H1 (cell line): Measurements from ENCODE around the gene SNRNP70. TPM values are rescaled to one million over a fixed set of nuclear protein-coding genes. Genes with fewer than 3 reads are reported as not detected.
A peak's percentile ranks its signal among the peaks of the same experiment; 100 is the strongest.

Experiments
- CTCF ChIA-PET: fragments of 300-600 bp; sonication (Branson Sonifier 250); formaldehyde crosslinking; loops from one replicate; lab custom pipeline; 2021; ENCODE audit not compliant: partially characterized antibody; lab: Charles Lee
- POLR2A ChIA-PET: fragments of 300-600 bp; sonication (Branson Sonifier 250); formaldehyde crosslinking; loops from one replicate; lab custom pipeline; 2021; ENCODE audit warnings: inconsistent platforms; ENCODE audit not compliant: partially characterized antibody; lab: Charles Lee
- DNase-seq, 2 experiments: peaks; one replicate each; pipeline versions ENCODE4 v3.0.0 to v3.0.0-alpha.2; 2010 to 2022; ENCODE audit warnings: low spot score in 2 of 2, low read depth in 1 of 2, mixed read lengths in 1 of 2
- FAIRE-seq: peaks from 2 replicates; lab custom pipeline; 2011; peaks lifted over from hg19 to GRCh38; lab: Jason Lieb, UNC
- H2AFZ ChIP-seq: 2 replicates; pipeline ENCODE4 v1.8.1; 2012; ENCODE audit warnings: low read length, inconsistent platforms
- H2AK5ac ChIP-seq: 2 replicates; pipeline ENCODE4 v1.6.1; 2013; ENCODE audit warnings: low read depth, low read length
- H2BK120ac ChIP-seq: replicated peaks from 2 replicates; pipeline ENCODE3; 2013; ENCODE audit warnings: low read depth, low read length, inconsistent platforms
- H2BK12ac ChIP-seq: 2 replicates; pipeline ENCODE4 v1.6.1; 2013; ENCODE audit warnings: low read depth, low read length
- H2BK15ac ChIP-seq: 2 replicates; pipeline ENCODE4 v1.6.1; 2013; ENCODE audit warnings: low read length
- H2BK20ac ChIP-seq: 2 replicates; pipeline ENCODE4 v1.6.1; 2013; ENCODE audit warnings: low read length
- H2BK5ac ChIP-seq: 2 replicates; pipeline ENCODE4 v1.6.1; 2013; ENCODE audit warnings: low read depth, low read length
- H3K14ac ChIP-seq: 2 replicates; pipeline ENCODE4 v1.6.1; 2013; ENCODE audit warnings: inconsistent platforms; ENCODE audit not compliant: insufficient read length
- H3K18ac ChIP-seq: 2 replicates; pipeline ENCODE4 v1.6.1; 2013; ENCODE audit warnings: low read length; ENCODE audit errors: extremely low read depth
- H3K23ac ChIP-seq: 2 replicates; pipeline ENCODE4 v1.6.1; 2013; ENCODE audit warnings: inconsistent platforms; ENCODE audit not compliant: insufficient read length
- H3K23me2 ChIP-seq: 2 replicates; pipeline ENCODE4 v1.6.1; 2013; ENCODE audit warnings: low read depth, low read length
- H3K27ac ChIP-seq: 2 replicates; pipeline ENCODE4 v1.6.1; 2011; ENCODE audit warnings: low read depth, low read length, inconsistent platforms
- H3K27me3 ChIP-seq, 4 experiments: replicated peaks in 1 of 4; 1 replicate in 1 of 4; 2 replicates in 3 of 4; pipeline versions ENCODE4 v1.6.1 to v1.8.1; 2011 to 2013; ENCODE audit warnings: low read length in 3 of 4, mild to moderate bottlenecking in 3 of 4, inconsistent platforms in 2 of 4, mixed read lengths in 2 of 4, moderate library complexity in 1 of 4; ENCODE audit not compliant: control insufficient read depth in 3 of 4, insufficient read depth in 3 of 4; ENCODE audit errors: extremely low read depth in 1 of 4
- H3K36me3 ChIP-seq, 4 experiments: 2 replicates each; pipeline versions ENCODE4 v1.6.1 to v1.8.1; 2011 to 2013; ENCODE audit warnings: mild to moderate bottlenecking in 4 of 4, low read length in 3 of 4, moderate library complexity in 2 of 4, control low read depth in 1 of 4, inconsistent platforms in 1 of 4; ENCODE audit not compliant: insufficient read depth in 4 of 4, control insufficient read depth in 2 of 4
- H3K4ac ChIP-seq: replicated peaks from 2 replicates; pipeline ENCODE3; 2013; ENCODE audit warnings: low read length, low read depth, mixed read lengths, inconsistent platforms; ENCODE audit not compliant: insufficient read length
- H3K4me1 ChIP-seq, 4 experiments: replicated peaks in 1 of 4; 1 replicate in 1 of 4; 2 replicates in 3 of 4; pipeline versions ENCODE4 v1.6.1 to v1.8.1; 2011 to 2013; ENCODE audit warnings: low read length in 3 of 4, inconsistent platforms in 2 of 4, mixed read lengths in 1 of 4; ENCODE audit not compliant: insufficient read depth in 4 of 4, control insufficient read depth in 3 of 4
- H3K4me2 ChIP-seq, 2 experiments: 2 replicates each; pipeline versions ENCODE4 v1.6.1 to v1.8.1; 2011 to 2013; ENCODE audit warnings: low read depth in 2 of 2, low read length in 2 of 2, control low read depth in 1 of 2, inconsistent platforms in 1 of 2, mild to moderate bottlenecking in 1 of 2; ENCODE audit not compliant: insufficient read depth in 1 of 2
- H3K4me3 ChIP-seq, 4 experiments: fragments of 200-600, 300-600 bp in 1 of 4; sonication (generic), shearing (Covaris generic), sonication (Bioruptor Twin) in 1 of 4; 2 replicates each; pipeline versions ENCODE4 v1.5.1 to v1.8.1; 2011 to 2016; ENCODE audit warnings: low read length in 4 of 4, low read depth in 3 of 4, control low read depth in 2 of 4, inconsistent platforms in 2 of 4, mild to moderate bottlenecking in 2 of 4, mixed read lengths in 1 of 4, moderate library complexity in 1 of 4; ENCODE audit not compliant: insufficient read depth in 2 of 4; ENCODE audit errors: extremely low read depth in 1 of 4
- H3K56ac ChIP-seq: replicated peaks from 2 replicates; pipeline ENCODE3; 2013; ENCODE audit warnings: low read depth, mild to moderate bottlenecking, mixed read lengths, low read length, inconsistent platforms; ENCODE audit not compliant: insufficient read length
- H3K79me1 ChIP-seq: 2 replicates; pipeline ENCODE4 v1.6.1; 2013; ENCODE audit warnings: low read depth, low read length, control low read depth
- H3K79me2 ChIP-seq, 2 experiments: 2 replicates each; pipeline versions ENCODE4 v1.6.1 to v1.8.1; 2012 to 2013; ENCODE audit warnings: low read length in 2 of 2, mild to moderate bottlenecking in 2 of 2, inconsistent platforms in 1 of 2; ENCODE audit not compliant: insufficient read depth in 2 of 2, control insufficient read depth in 1 of 2
- H3K9ac ChIP-seq, 4 experiments: replicated peaks in 1 of 4; 1 replicate in 1 of 4; 2 replicates in 3 of 4; pipeline versions ENCODE4 v1.6.1 to v1.8.1; 2011 to 2013; ENCODE audit warnings: low read depth in 3 of 4, low read length in 3 of 4, control low read depth in 2 of 4, mild to moderate bottlenecking in 2 of 4, moderate library complexity in 2 of 4, inconsistent platforms in 1 of 4; ENCODE audit errors: extremely low read depth in 1 of 4
- H3K9me3 ChIP-seq, 2 experiments: 2 replicates each; pipeline versions ENCODE4 v1.6.1 to v1.8.1; 2012 to 2013; ENCODE audit warnings: mild to moderate bottlenecking in 2 of 2, moderate library complexity in 2 of 2, control low read depth in 1 of 2, inconsistent platforms in 1 of 2, low read depth in 1 of 2, low read length in 1 of 2, mixed read lengths in 1 of 2; ENCODE audit not compliant: insufficient read depth in 2 of 2
- H4K20me1 ChIP-seq, 2 experiments: replicated peaks in 1 of 2; 2 replicates each; pipeline versions ENCODE3 to v1.8.1; 2011 to 2013; ENCODE audit warnings: inconsistent platforms in 2 of 2, low read length in 2 of 2, mild to moderate bottlenecking in 1 of 2; ENCODE audit not compliant: insufficient read depth in 2 of 2, control insufficient read depth in 1 of 2
- H4K5ac ChIP-seq: 2 replicates; pipeline ENCODE4 v1.6.1; 2013; ENCODE audit warnings: low read length, low read depth, mixed read lengths, inconsistent platforms; ENCODE audit not compliant: insufficient read length
- H4K8ac ChIP-seq: 2 replicates; pipeline ENCODE4 v1.8.0; 2013; ENCODE audit warnings: mild to moderate bottlenecking, moderate library complexity, low read length, inconsistent platforms; ENCODE audit not compliant: insufficient read depth; ENCODE audit errors: extremely low read depth
- H4K91ac ChIP-seq: replicated peaks from 2 replicates; pipeline ENCODE3; 2013; ENCODE audit warnings: low read length, mixed read lengths, inconsistent platforms; ENCODE audit not compliant: insufficient read length
- CHD1 ChIP-seq: IDR thresholded peaks from 2 replicates; pipeline ENCODE4 v1.6.1; 2012; ENCODE audit warnings: low read depth, low read length, improper control_type of control experiment
- EZH2 ChIP-seq: fragments of 200-600 bp; sonication (generic); IDR thresholded peaks from 2 replicates; pipeline ENCODE4 v1.7.1; 2012; ENCODE audit warnings: low read depth, mild to moderate bottlenecking, moderate library complexity, low read length, inconsistent platforms; ENCODE audit not compliant: severe bottlenecking
- GABPA ChIP-seq: IDR thresholded peaks from 2 replicates; pipeline ENCODE4 v1.6.1; 2011; ENCODE audit warnings: mild to moderate bottlenecking, low read length, moderate library complexity, borderline replicate concordance; ENCODE audit not compliant: insufficient read depth
- HDAC2 ChIP-seq, 2 experiments: fragments of 300-600 bp in 1 of 2; sonication (generic) in 1 of 2; IDR thresholded peaks; 2 replicates each; pipeline ENCODE4 v1.6.1; 2011 to 2012; ENCODE audit warnings: low read depth in 2 of 2, low read length in 2 of 2, mild to moderate bottlenecking in 2 of 2, moderate library complexity in 2 of 2, borderline replicate concordance in 1 of 2, inconsistent platforms in 1 of 2
- RFX5 ChIP-seq: IDR thresholded peaks from 2 replicates; pipeline ENCODE4 v1.6.1; 2011; ENCODE audit warnings: low read depth, low read length, improper control_type of control experiment, borderline replicate concordance
- SP4 ChIP-seq: IDR thresholded peaks from 2 replicates; pipeline ENCODE4 v1.6.1; 2012; ENCODE audit warnings: low read length, inconsistent platforms
- TEAD4 ChIP-seq: IDR thresholded peaks from 2 replicates; pipeline ENCODE4 v1.6.1; 2012; ENCODE audit warnings: low read depth, low read length, inconsistent platforms, mixed read lengths
- USF2 ChIP-seq: IDR thresholded peaks from 2 replicates; pipeline ENCODE4 v1.6.1; 2011; ENCODE audit warnings: low read length, improper control_type of control experiment
- WGBS, 2 experiments: shearing (Covaris generic) in 1 of 2; methylation state at CpG; one replicate each; pipeline versions ENCODE4 v1.1.6 to v1.1.7; 2013 to 2015; ENCODE audit warnings: low lambda C conversion rate in 2 of 2, mixed read lengths in 2 of 2, inconsistent platforms in 1 of 2, low coverage in 1 of 2, missing lambda C conversion rate in 1 of 2; ENCODE audit not compliant: insufficient replicate concordance in 2 of 2, insufficient coverage in 1 of 2, insufficient read length in 1 of 2; ENCODE audit errors: extremely low coverage in 1 of 2, missing lambda C conversion rate in 1 of 2; 5-methylcytosine and 5-hydroxymethylcytosine counted together
- polyA plus RNA-seq, 7 experiments: library from polyadenylated mRNA; depleted of rRNA in 3 of 7; stranded (reverse) in 5 of 7; unstranded in 2 of 7; fragments of >200 nt in 5 of 7; fragments of 200-250 nt in 2 of 7; gene quantifications; 1 replicate in 5 of 7; 2 replicates in 1 of 7; 4 replicates in 1 of 7; pipeline versions ENCODE4 v1.2.1 to v1.2.3, GENCODE V29; 2011 to 2013; ENCODE audit warnings: missing spikeins in 2 of 7, mixed read lengths in 2 of 7
- total RNA-seq: library from RNA; stranded (reverse); fragmentation: NEBNext Ultra II Directional; extraction: Animal tissue kit (Norgen Biotek cat#: 25700); gene quantifications from 2 replicates; pipeline ENCODE4 v1.2.1, GENCODE V29; 2021

The SNRNP70 gene
- total and polyA plus RNA-seq, 2 of the 8 experiments (the other 6 are each of a cell fraction or from before 2014, with no cell fraction given): 231 to 235 TPM

- Histone ChIP-seq H3K27ac (peak overlapping the region; percentile 65; the same call in 1 of the 2 replicates), H3K4ac (peak overlapping the region; percentile 8), H2BK15ac (peak overlapping the region; percentile 65; the same call in 1 of the 2 replicates), H4K20me1 (peaks cover 0 to 2% of the 10 kb centered on the region in 2 experiments), H4K5ac (peak overlapping the region; percentile 28), H4K8ac (peak overlapping the region; percentile 11; the same call in 1 of the 2 replicates), H2BK5ac (peak overlapping the region; percentile 87; the same call in 1 of the 2 replicates), H3K27me3 (peaks cover 0 to 5% (median 2%) of the 10 kb centered on the region in 4 experiments; a peak in 2 of 7 replicates), H3K4me3 (peak overlapping the region; percentile 69 to 97 (median 90)), H3K79me2 (no peaks in the 10 kb centered on the region), H2BK20ac (peak overlapping the region; percentile 87; the same call in 1 of the 2 replicates), H3K23me2 (peaks cover 27% of the 10 kb centered on the region), H2BK120ac (peak overlapping the region; percentile 82), H2BK12ac (peak overlapping the region; percentile 85), H2AK5ac (no peak overlapping the region), H3K4me2 (peak overlapping the region; percentile 85 to 95), H3K18ac (peak overlapping the region; percentile 91), H3K9me3 (no peaks in the 10 kb centered on the region), H3K4me1 (peaks cover 0 to 22% (median 9%) of the 10 kb centered on the region in 4 experiments; a peak in 6 of 7 replicates), H3K9ac (peak overlapping the region in 3 of 4 experiments; percentile 40 to 72 (median 70); a peak in 5 of 7 replicates), H3K36me3 (no peaks in the 10 kb centered on the region), H4K91ac (peak overlapping the region; percentile 83), H3K14ac (no peak overlapping the region), H2AFZ (no peak overlapping the region), H3K23ac (no peak overlapping the region), H3K56ac (peak overlapping the region; percentile 70), H3K79me1 (0 out of 2 replicates have a peak, but pooled peaks cover 2% of the 10 kb centered on the region)
- CTCF ChIA-PET: interaction anchor here (0.6 to 5.0 kb wide), 13 partner anchors 9 to 776 kb away, joined by 3 to 38 read pairs (median 7); partner anchors contain the start of genes KCNA7, LIN7B and PPFIA3
- POLR2A ChIA-PET: interaction anchor here (0.8 to 5.6 kb wide), 22 partner anchors 10 to 746 kb away, joined by 3 to 47 read pairs (median 4); partner anchors contain the start of genes LIN7B, PPFIA3 and TRPM4
- peak in 1 of 2 experiments; percentile 100 for DNase-seq
- FAIRE-seq: peak; percentile 28
- 4% methylated on average over 42 of the region's 49 CpGs; no CpG with 5 or more reads in 1 of the 2 experiments for WGBS, 2 experiments
- TF ChIP-seq GABPA: no peak
- peak; percentile 83 for TF ChIP-seq CHD1
- TF ChIP-seq TEAD4: no peak
- no peak; the same call in 1 of the 2 replicates for TF ChIP-seq SP4
- TF ChIP-seq RFX5: no peak
- TF ChIP-seq HDAC2 (IDR thresholded peaks at IDR 0.05; ENCODE audit: borderline replicate concordance in 1 of 2, low read depth in 2 of 2, low read length in 2 of 2): peak in 1 of 2 experiments; percentile 35; a peak in 1 of 4 replicates
- TF ChIP-seq USF2: no peak
- TF ChIP-seq EZH2: no peak
Observed at GRCh38 chr19:49148784-49149651, 63.8 kb downstream of the SNRNP70 start.
